Activated CD4-positive, alpha-beta T cell treated with anti-CD3 and anti-CD28 coated beads for 36 hours (primary cell): ENCODE measurements around the gene NEK5. TPM values are rescaled to one million over a fixed set of nuclear protein-coding genes. Genes with fewer than 3 reads are reported as not detected.
"Not testable (repeated sequence)": the region's sequence is repeated elsewhere in the genome, so short reads cannot be mapped to it uniquely, and the experiment has no call there.

Experiments
- ATAC-seq: fragments of 200-7000 bp; cut with Tn5 transposase; one replicate; pipeline ENCODE4 v1.10.0; 2021; ENCODE audit warnings: mild to moderate bottlenecking, moderate library complexity
- CTCF ChIA-PET: fragments of 350-600 bp; sonication (Branson Sonifier 250); formaldehyde crosslinking; loops from one replicate; lab custom pipeline; 2021; ENCODE audit warnings: antibody characterized with exemption; lab: Charles Lee
- POLR2A ChIA-PET: fragments of 350-600 bp; sonication (Branson Sonifier 250); formaldehyde crosslinking; loops from one replicate; lab custom pipeline; 2021; ENCODE audit warnings: antibody characterized with exemption, inconsistent platforms; lab: Charles Lee
- DNase-seq: peaks from one replicate; pipeline ENCODE4 v3.0.0-alpha.2; 2020
- H3K27ac Mint-ChIP-seq: one replicate; pipeline ENCODE4 v1.8.0; 2021; ENCODE audit warnings: mixed read lengths
- H3K27me3 Mint-ChIP-seq: one replicate; pipeline ENCODE4 v1.8.0; 2021; ENCODE audit warnings: mixed read lengths
- H3K36me3 Mint-ChIP-seq: one replicate; pipeline ENCODE4 v1.8.0; 2021; ENCODE audit warnings: low read depth, mixed read lengths
- H3K4me1 Mint-ChIP-seq: one replicate; pipeline ENCODE4 v1.8.0; 2021; ENCODE audit warnings: mixed read lengths
- H3K4me3 Mint-ChIP-seq: one replicate; pipeline ENCODE4 v1.8.0; 2021; ENCODE audit warnings: mild to moderate bottlenecking, moderate library complexity, mixed read lengths
- H3K9me3 Mint-ChIP-seq: one replicate; pipeline ENCODE4 v1.8.0; 2021; ENCODE audit warnings: low read depth, mixed read lengths
- intact Hi-C, 2 experiments: fragments of 100-400 bp; cut with DNase I in 1 of 2; cut with micrococcal nuclease in 1 of 2; formaldehyde crosslinking; loops; one replicate each; pipeline versions ENCODE4 v1.14.2 to v1.15.1; 2022 to 2024; cut with DNase I, micrococcal nuclease
- total RNA-seq, 2 experiments: library from RNA; stranded (reverse); gene quantifications; one replicate each; pipeline ENCODE4 v1.2.3, GENCODE V29; 2021

The NEK5 gene
- total RNA-seq, 2 experiments from 2014 or later, result 0.16 to 0.44 TPM

DNA sequence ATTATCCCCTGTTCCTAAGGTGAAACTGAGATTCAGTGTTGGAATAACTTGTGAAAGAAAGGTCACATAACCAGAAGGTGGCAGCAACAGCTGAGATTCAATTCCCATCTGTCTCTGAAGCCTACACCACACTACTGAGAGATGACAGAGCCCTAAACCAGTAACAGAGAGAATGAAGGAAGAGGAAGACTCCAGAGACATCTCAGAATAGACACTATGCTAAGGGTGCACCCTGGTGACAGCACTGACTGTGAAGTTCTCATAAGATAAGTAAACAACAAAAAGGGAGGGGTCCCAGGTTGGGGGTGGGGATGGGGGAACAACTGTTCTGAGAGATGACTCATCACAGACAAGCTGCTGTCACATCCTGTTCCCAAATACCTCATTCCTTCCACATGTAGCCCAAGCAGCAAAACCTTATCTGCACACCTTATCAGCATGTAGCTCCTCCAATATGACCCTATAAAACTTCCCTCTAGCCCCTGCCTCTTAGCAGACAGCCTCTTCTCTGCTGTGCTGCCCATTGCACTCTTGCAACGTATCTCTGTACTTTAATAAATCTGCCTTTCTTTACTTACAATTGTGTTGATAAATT is 57.8 kb downstream of the NEK5 start:
- Mint-ChIP-seq H3K4me3 (no peak overlapping the region), H3K36me3 (peaks cover 8% of the 10 kb centered on the region), H3K27me3 (peaks cover 17% of the 10 kb centered on the region), H3K27ac (no peak overlapping the region), H3K4me1 (peaks cover 11% of the 10 kb centered on the region), H3K9me3 (peaks cover 13% of the 10 kb centered on the region)
- DNase-seq (peak; percentile 64), ATAC-seq (peak; percentile 90)
- ChIA-PET POLR2A (no interaction called here), CTCF (no interaction called here)
- intact Hi-C loops, result loop anchor here in 1 of 2 experiments (1.0 kb wide), 1 partner anchor 56 kb away; no protein-coding TSS in a partner anchor

- H3K4me3 Mint-ChIP-seq, result no peak overlapping the region
- intact Hi-C loops, result no loop called here
- no peak overlapping the region for H3K27ac Mint-ChIP-seq
- CTCF ChIA-PET, result no interaction called here
- H3K4me1 Mint-ChIP-seq, result peaks cover 11% of the 10 kb centered on the region
- H3K9me3 Mint-ChIP-seq, result peaks cover 21% of the 10 kb centered on the region
- POLR2A ChIA-PET, result no interaction called here
- ATAC-seq, result no peak
- no peak for DNase-seq
- peaks cover 8% of the 10 kb centered on the region for H3K36me3 Mint-ChIP-seq
- H3K27me3 Mint-ChIP-seq, result peaks cover 10% of the 10 kb centered on the region
Observed at GRCh38 chr13:52067237-52067636, 61.6 kb downstream of the NEK5 start.

DNA sequence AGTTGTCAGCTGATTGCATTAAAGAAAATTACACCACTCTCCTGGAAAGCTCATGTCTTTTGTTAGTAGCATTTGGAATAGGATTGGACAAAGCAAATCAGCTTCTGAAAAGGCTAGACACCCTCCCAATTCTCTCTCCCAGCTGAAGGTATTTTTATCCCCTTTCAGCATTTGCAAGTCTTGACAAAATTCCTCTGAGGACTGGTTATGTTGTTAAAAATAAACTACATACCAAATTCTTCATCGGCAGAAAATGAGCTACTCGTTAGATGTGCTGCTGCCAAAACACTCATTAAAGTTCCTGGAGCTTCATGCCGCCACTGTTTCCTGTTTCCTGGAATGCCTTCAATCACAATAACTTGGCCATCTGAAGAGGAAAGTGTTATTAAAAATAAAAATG is 67.3 kb downstream of the NEK5 start:
- Mint-ChIP-seq H3K27me3 (no peaks in the 10 kb centered on the region), H3K36me3 (no peaks in the 10 kb centered on the region), H3K4me1 (no peaks in the 10 kb centered on the region), H3K4me3 (no peak overlapping the region), H3K27ac (no peak overlapping the region), H3K9me3 (peaks cover 8% of the 10 kb centered on the region)
- POLR2A ChIA-PET, result no interaction called here
- ATAC-seq (no peak), DNase-seq (no peak)
- CTCF ChIA-PET, result interaction anchor here (0.6 to 1.3 kb wide), 3 partner anchors 14 to 363 kb away, joined by 3 to 4 read pairs (median 3); no protein-coding TSS in a partner anchor
- intact Hi-C loops, result no loop called here

DNA sequence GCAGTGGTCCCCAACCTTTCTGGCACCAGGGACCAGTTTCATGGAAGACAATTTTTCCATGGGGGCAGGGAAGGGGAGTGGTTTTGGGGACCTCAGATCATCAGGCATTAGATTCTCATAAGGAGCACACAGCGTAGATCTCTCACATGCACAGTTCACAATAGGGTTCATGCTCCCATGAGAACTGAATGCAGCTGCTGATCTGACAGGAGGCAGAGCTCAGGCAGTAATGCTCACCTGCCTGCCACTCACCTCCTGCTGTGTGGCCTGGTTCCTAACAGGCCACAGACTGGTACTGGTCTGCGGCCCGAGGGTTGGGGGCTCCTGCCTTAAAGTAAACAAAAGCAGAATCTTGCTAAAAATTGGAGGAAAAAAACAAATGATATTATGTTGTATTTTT is 67.8 kb downstream of the NEK5 start:
- H3K27me3 Mint-ChIP-seq, POLR2A ChIA-PET, intact Hi-C loops, DNase-seq, H3K4me1 Mint-ChIP-seq, ATAC-seq, H3K4me3 Mint-ChIP-seq, H3K36me3 Mint-ChIP-seq, H3K9me3 Mint-ChIP-seq, H3K27ac Mint-ChIP-seq: not testable (repeated sequence)
- CTCF ChIA-PET, result interaction anchor here (0.7 kb wide), 1 partner anchor 67 kb away, joined by 4 read pairs; no protein-coding TSS in a partner anchor

- DNase-seq (no peak), ATAC-seq (no peak)
- Mint-ChIP-seq H3K36me3 (no peaks in the 10 kb centered on the region), H3K4me1 (no peaks in the 10 kb centered on the region), H3K27ac (no peak overlapping the region), H3K27me3 (peaks cover 2% of the 10 kb centered on the region), H3K4me3 (no peak overlapping the region), H3K9me3 (peaks cover 7% of the 10 kb centered on the region)
- intact Hi-C loops, result no loop called here
- ChIA-PET POLR2A (no interaction called here), CTCF (no interaction called here)
Observed at GRCh38 chr13:52053460-52053859, 75.4 kb downstream of the NEK5 start.

- H3K4me1 Mint-ChIP-seq, result no peaks in the 10 kb centered on the region
Observed at GRCh38 chr13:52051400-52051799, 77.5 kb downstream of the NEK5 start.

DNA sequence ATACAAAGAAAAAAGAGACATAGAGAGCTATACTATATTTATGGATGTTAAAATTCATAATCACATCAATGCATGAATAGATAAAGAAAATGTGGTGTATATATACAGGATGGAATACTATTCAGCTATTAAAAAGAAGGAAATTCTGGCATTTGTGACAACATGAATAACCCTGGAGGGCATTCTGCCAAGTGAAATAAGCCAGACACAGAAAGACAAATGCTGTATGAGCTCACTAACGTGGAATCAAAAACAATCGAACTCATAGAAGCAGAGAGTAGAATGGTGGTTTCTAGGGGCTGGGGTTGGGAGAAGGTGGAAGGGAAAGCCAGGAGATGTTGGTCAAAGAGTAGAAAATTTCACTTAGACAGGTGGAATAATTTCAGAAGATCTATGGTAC is 80.4 kb downstream of the NEK5 start:
- Mint-ChIP-seq H3K27ac (no peak overlapping the region), H3K27me3 (peaks cover 2% of the 10 kb centered on the region), H3K4me1 (no peaks in the 10 kb centered on the region), H3K4me3 (no peak overlapping the region), H3K36me3 (peaks cover 3% of the 10 kb centered on the region), H3K9me3 (peaks cover 4% of the 10 kb centered on the region)
- POLR2A ChIA-PET, result no interaction called here
- no peak for DNase-seq
- no peak for ATAC-seq
- intact Hi-C loops, result no loop called here
- CTCF ChIA-PET, result interaction anchor here (0.7 kb wide), 1 partner anchor 898 kb away, joined by 4 read pairs; no protein-coding TSS in a partner anchor

More at GRCh38 chr13:52051400-52051799, 77.5 kb downstream of the NEK5 start:
- ATAC-seq (no peak), DNase-seq (no peak)
- intact Hi-C loops, result no loop called here
- H3K27me3 Mint-ChIP-seq, result peaks cover 2% of the 10 kb centered on the region
- peaks cover 7% of the 10 kb centered on the region for H3K9me3 Mint-ChIP-seq
- ChIA-PET CTCF (no interaction called here), POLR2A (no interaction called here)
- no peak overlapping the region for H3K27ac Mint-ChIP-seq
- no peak overlapping the region for H3K4me3 Mint-ChIP-seq
- H3K36me3 Mint-ChIP-seq, result no peaks in the 10 kb centered on the region

GRCh38 chr13:52047463-52047862 is 81.4 kb downstream of the NEK5 start:
- Mint-ChIP-seq H3K36me3 (peaks cover 3% of the 10 kb centered on the region), H3K27me3 (peaks cover 2% of the 10 kb centered on the region), H3K4me3 (no peak overlapping the region), H3K27ac (no peak overlapping the region), H3K4me1 (no peaks in the 10 kb centered on the region), H3K9me3 (peaks cover 4% of the 10 kb centered on the region)
- POLR2A ChIA-PET, result no interaction called here
- CTCF ChIA-PET, result no interaction called here
- ATAC-seq (no peak), DNase-seq (no peak)
- intact Hi-C loops, result no loop called here

GRCh38 chr13:52043675-52044074 is 85.2 kb downstream of the NEK5 start:
- POLR2A ChIA-PET, result no interaction called here
- no peak overlapping the region for H3K27ac Mint-ChIP-seq
- H3K4me3 Mint-ChIP-seq, result no peak overlapping the region
- intact Hi-C loops, result no loop called here
- no peak for DNase-seq
- no peaks in the 10 kb centered on the region for H3K4me1 Mint-ChIP-seq
- peaks cover 6% of the 10 kb centered on the region for H3K9me3 Mint-ChIP-seq
- CTCF ChIA-PET, result no interaction called here
- no peak for ATAC-seq
- H3K27me3 Mint-ChIP-seq, result no peaks in the 10 kb centered on the region
- H3K36me3 Mint-ChIP-seq, result peaks cover 4% of the 10 kb centered on the region

DNA sequence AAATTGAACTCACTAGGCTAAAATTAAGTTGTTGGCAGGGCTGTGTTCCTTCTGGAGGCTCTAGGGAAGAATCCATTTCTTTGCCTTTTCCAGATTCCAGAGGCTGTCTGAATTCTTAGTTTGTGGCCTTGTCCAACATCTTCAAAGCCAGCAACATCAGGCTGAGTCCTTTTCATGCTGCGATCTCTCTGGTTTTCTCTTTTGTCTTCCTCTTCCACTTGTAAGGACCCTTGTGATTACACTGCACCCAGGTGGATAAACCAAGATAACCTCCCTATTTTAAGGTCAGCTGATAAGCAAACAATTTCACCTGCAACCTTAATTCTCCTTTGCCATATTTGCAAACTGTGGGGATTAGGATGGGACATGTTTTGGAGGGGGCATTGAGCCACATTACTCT is 92.8 kb downstream of the NEK5 start:
- intact Hi-C loops, result no loop called here
- Mint-ChIP-seq H3K4me3 (no peak overlapping the region), H3K36me3 (peaks cover 5% of the 10 kb centered on the region), H3K9me3 (peaks cover 2% of the 10 kb centered on the region), H3K27me3 (no peaks in the 10 kb centered on the region), H3K27ac (no peak overlapping the region), H3K4me1 (no peaks in the 10 kb centered on the region)
- ATAC-seq (no peak), DNase-seq (no peak)
- CTCF ChIA-PET, result no interaction called here
- POLR2A ChIA-PET, result no interaction called here

- peaks cover 2% of the 10 kb centered on the region for H3K9me3 Mint-ChIP-seq
- intact Hi-C loops, result no loop called here
- ATAC-seq, result no peak
- no peak overlapping the region for H3K4me3 Mint-ChIP-seq
- no peak overlapping the region for H3K27ac Mint-ChIP-seq
- ChIA-PET POLR2A (interaction anchor here (0.6 kb wide), 1 partner anchor 49 kb away, joined by 3 read pairs; no protein-coding TSS in a partner anchor), CTCF (no interaction called here)
- no peak for DNase-seq
- no peaks in the 10 kb centered on the region for H3K4me1 Mint-ChIP-seq
- peaks cover 13% of the 10 kb centered on the region for H3K36me3 Mint-ChIP-seq
- no peaks in the 10 kb centered on the region for H3K27me3 Mint-ChIP-seq
Observed at GRCh38 chr13:52034616-52035226, 94.2 kb downstream of the NEK5 start.

- no peak for DNase-seq
- ATAC-seq, result no peak
- POLR2A ChIA-PET, result no interaction called here
- no peaks in the 10 kb centered on the region for H3K4me1 Mint-ChIP-seq
- peaks cover 28% of the 10 kb centered on the region for H3K36me3 Mint-ChIP-seq
- intact Hi-C loops, result no loop called here
- peaks cover 6% of the 10 kb centered on the region for H3K9me3 Mint-ChIP-seq
- H3K27me3 Mint-ChIP-seq, result no peaks in the 10 kb centered on the region
- H3K4me3 Mint-ChIP-seq, result no peak overlapping the region
- H3K27ac Mint-ChIP-seq, result no peak overlapping the region
- CTCF ChIA-PET, result interaction anchor here (0.5 to 1.2 kb wide), 2 partner anchors 69 to 415 kb away, joined by 4 read pairs; no protein-coding TSS in a partner anchor
Observed at GRCh38 chr13:52033039-52033438, 95.8 kb downstream of the NEK5 start.
